ENCODE measurements around the gene PRICKLE1. TPM values are rescaled to one million over a fixed set of nuclear protein-coding genes. Genes with fewer than 3 reads are reported as not detected.

Gene PRICKLE1
- total RNA-seq, 3 donors from 2014 or later (not counting 1 experiment from before 2014, with no cell fraction given), result 0.15 to 0.34 TPM; not detected in 1

- Histone ChIP-seq H3K27me3 (ENCODE audit: control insufficient read depth, insufficient read depth, low read length) (no peaks in the 10 kb centered on the region), H3K4me3 (ENCODE audit: low read length) (no peak overlapping the region), H3K27ac (ENCODE audit: low read length) (no peak overlapping the region), H3K9me3 (ENCODE audit: control insufficient read depth, insufficient read depth, low read length) (peaks cover 5% of the 10 kb centered on the region), H3K4me1 (ENCODE audit: control insufficient read depth, insufficient read depth, low read length) (no peaks in the 10 kb centered on the region), H3K36me3 (ENCODE audit: control insufficient read depth, insufficient read depth, low read length) (no peaks in the 10 kb centered on the region)
- Mint-ChIP-seq H3K4me3 (no peak overlapping the region), H3K36me3 (no peaks in the 10 kb centered on the region), H3K4me1 (no peaks in the 10 kb centered on the region), H3K9me3 (peaks cover 2 to 6% of the 10 kb centered on the region in 2 donors), H3K27ac (no peak overlapping the region), H3K27me3 (ENCODE audit: low read depth in 2 of 2) (no peaks in the 10 kb centered on the region)
- ATAC-seq, result no peak
- no peak for TF ChIP-seq CTCF (IDR thresholded peaks at IDR 0.05)
- intact Hi-C loops (cut with micrococcal nuclease), result no loop called here
- no peak for DNase-seq
These were observed 22.7 kb upstream of the PRICKLE1 start for GRCh38 chr12:42612231-42612613.

- no peak overlapping the region for H3K4me3 ChIP-seq (ENCODE audit: low read length)
- DNase-seq, result no peak
- H3K4me1 Mint-ChIP-seq, result no peaks in the 10 kb centered on the region
- no peak overlapping the region for H3K27ac Mint-ChIP-seq
- H3K36me3 ChIP-seq (ENCODE audit: control insufficient read depth, insufficient read depth, low read length), result no peaks in the 10 kb centered on the region
- H3K36me3 Mint-ChIP-seq, result no peaks in the 10 kb centered on the region
- TF ChIP-seq CTCF (IDR thresholded peaks at IDR 0.05), result no peak
- peaks cover 5% of the 10 kb centered on the region for H3K9me3 ChIP-seq (ENCODE audit: control insufficient read depth, insufficient read depth, low read length)
- H3K27me3 ChIP-seq (ENCODE audit: control insufficient read depth, insufficient read depth, low read length), result no peaks in the 10 kb centered on the region
- H3K4me3 Mint-ChIP-seq, result no peak overlapping the region
- no peak for ATAC-seq
- H3K9me3 Mint-ChIP-seq, result peaks cover 2 to 6% of the 10 kb centered on the region in 2 donors
- H3K4me1 ChIP-seq (ENCODE audit: control insufficient read depth, insufficient read depth, low read length), result no peaks in the 10 kb centered on the region
- 73% methylated on average over 4 of the region's 4 CpGs for WGBS (ENCODE audit: insufficient coverage)
- intact Hi-C loops (cut with micrococcal nuclease), result no loop called here
- H3K27me3 Mint-ChIP-seq (ENCODE audit: low read depth in 2 of 2), result no peaks in the 10 kb centered on the region
- H3K27ac ChIP-seq (ENCODE audit: low read length), result no peak overlapping the region
These were observed 22.2 kb upstream of the PRICKLE1 start for GRCh38 chr12:42611571-42612230.

GRCh38 chr12:42609605-42610004 lies 20.1 kb upstream of the PRICKLE1 start:
- no peak for TF ChIP-seq CTCF (IDR thresholded peaks at IDR 0.05)
- Histone ChIP-seq H3K9me3 (ENCODE audit: control insufficient read depth, insufficient read depth, low read length) (peaks cover 5% of the 10 kb centered on the region), H3K36me3 (ENCODE audit: control insufficient read depth, insufficient read depth, low read length) (no peaks in the 10 kb centered on the region), H3K4me1 (ENCODE audit: control insufficient read depth, insufficient read depth, low read length) (no peaks in the 10 kb centered on the region), H3K4me3 (ENCODE audit: low read length) (no peak overlapping the region), H3K27ac (ENCODE audit: low read length) (no peak overlapping the region), H3K27me3 (ENCODE audit: control insufficient read depth, insufficient read depth, low read length) (no peaks in the 10 kb centered on the region)
- no peak overlapping the region for H3K27ac Mint-ChIP-seq
- H3K9me3 Mint-ChIP-seq, result peaks cover 2 to 6% of the 10 kb centered on the region in 2 donors
- 87% methylated on average over 8 of the region's 8 CpGs for WGBS (ENCODE audit: insufficient coverage)
- intact Hi-C loops (cut with micrococcal nuclease), result no loop called here
- H3K36me3 Mint-ChIP-seq, result no peaks in the 10 kb centered on the region
- ATAC-seq (no peak), DNase-seq (no peak)
- no peaks in the 10 kb centered on the region for H3K27me3 Mint-ChIP-seq (ENCODE audit: low read depth in 2 of 2)
- no peak overlapping the region for H3K4me3 Mint-ChIP-seq
- H3K4me1 Mint-ChIP-seq, result no peaks in the 10 kb centered on the region

Measured in natural killer cell (primary cell).